ENCODE results near the gene GATA1. TPM values are rescaled to one million over a fixed set of nuclear protein-coding genes. Genes with fewer than 3 reads are reported as not detected.

Gene GATA1
- total and polyA plus RNA-seq, 5 donors from 2014 or later = 0.67 TPM; not detected in 4

- ATAC-seq (ENCODE audit: low read depth in 2 of 2) = no peak
- no peak for DNase-seq
- peaks cover 3% of the 10 kb centered on the region for H3K36me3 Mint-ChIP-seq
- Histone ChIP-seq H3K4me1 (ENCODE audit: control insufficient read depth, insufficient read depth, low read length, poor library complexity, severe bottlenecking) (peaks cover 4% of the 10 kb centered on the region), H3K27ac (ENCODE audit: insufficient read depth, low read length, poor library complexity, severe bottlenecking) (no peak overlapping the region), H3K36me3 (ENCODE audit: control insufficient read depth, insufficient read depth, low read length) (no peaks in the 10 kb centered on the region), H3K27me3 (ENCODE audit: control insufficient read depth, insufficient read depth, low read length) (no peaks in the 10 kb centered on the region), H3K4me3 (ENCODE audit: low read depth, low read length) (no peak overlapping the region), H3K9me3 (ENCODE audit: control insufficient read depth in 2 of 2, low read length in 2 of 2) (no peaks in the 10 kb centered on the region)
- no peaks in the 10 kb centered on the region for H3K27me3 Mint-ChIP-seq
- H3K4me3 Mint-ChIP-seq = no peak overlapping the region
- no peak overlapping the region for H3K27ac Mint-ChIP-seq
- H3K9me3 Mint-ChIP-seq = peaks cover 0 to 2% (median 0%) of the 10 kb centered on the region in 7 donors
- peaks cover 0 to 14% (median under 1%) of the 10 kb centered on the region in 4 donors for H3K4me1 Mint-ChIP-seq
These were observed 5.8 kb downstream of the GATA1 start for GRCh38 chrX:48792219-48792618.

- Mint-ChIP-seq H3K36me3 (peaks cover 3% of the 10 kb centered on the region), H3K4me1 (peaks cover 0 to 9% (median 0%) of the 10 kb centered on the region in 4 donors), H3K27ac (no peak overlapping the region), H3K9me3 (no peaks in the 10 kb centered on the region), H3K4me3 (no peak overlapping the region), H3K27me3 (no peaks in the 10 kb centered on the region)
- H3K9me3 ChIP-seq (ENCODE audit: control insufficient read depth in 2 of 2, low read length in 2 of 2) = no peaks in the 10 kb centered on the region
- H3K27me3 ChIP-seq (ENCODE audit: control insufficient read depth, insufficient read depth, low read length) = no peaks in the 10 kb centered on the region
- H3K27ac ChIP-seq (ENCODE audit: insufficient read depth, low read length, poor library complexity, severe bottlenecking) = no peak overlapping the region
- ATAC-seq (ENCODE audit: low read depth in 2 of 2) (no peak), DNase-seq (no peak)
- no peak overlapping the region for H3K4me3 ChIP-seq (ENCODE audit: low read depth, low read length)
- peaks cover 4% of the 10 kb centered on the region for H3K4me1 ChIP-seq (ENCODE audit: control insufficient read depth, insufficient read depth, low read length, poor library complexity, severe bottlenecking)
- no peaks in the 10 kb centered on the region for H3K36me3 ChIP-seq (ENCODE audit: control insufficient read depth, insufficient read depth, low read length)
These were observed 7.5 kb downstream of the GATA1 start for GRCh38 chrX:48793935-48794334.

GRCh38 chrX:48794340-48794910, 8.0 kb downstream of the GATA1 start:
- Mint-ChIP-seq H3K27me3 (no peaks in the 10 kb centered on the region), H3K4me3 (no peak overlapping the region), H3K36me3 (peaks cover 3% of the 10 kb centered on the region), H3K9me3 (no peaks in the 10 kb centered on the region), H3K4me1 (peaks cover 0 to 6% (median 0%) of the 10 kb centered on the region in 4 donors), H3K27ac (peak overlapping the region in 1 of 3 donors; percentile 53)
- Histone ChIP-seq H3K36me3 (ENCODE audit: control insufficient read depth, insufficient read depth, low read length) (no peaks in the 10 kb centered on the region), H3K27ac (ENCODE audit: insufficient read depth, low read length, poor library complexity, severe bottlenecking) (no peak overlapping the region), H3K4me1 (ENCODE audit: control insufficient read depth, insufficient read depth, low read length, poor library complexity, severe bottlenecking) (peaks cover 4% of the 10 kb centered on the region), H3K9me3 (ENCODE audit: control insufficient read depth in 2 of 2, low read length in 2 of 2) (no peaks in the 10 kb centered on the region), H3K4me3 (ENCODE audit: low read depth, low read length) (no peak overlapping the region), H3K27me3 (ENCODE audit: control insufficient read depth, insufficient read depth, low read length) (no peaks in the 10 kb centered on the region)
- no peak for ATAC-seq (ENCODE audit: low read depth in 2 of 2)
- DNase-seq = no peak

GRCh38 chrX:48794911-48795515, 8.6 kb downstream of the GATA1 start:
- peaks cover 3% of the 10 kb centered on the region for H3K36me3 Mint-ChIP-seq
- Histone ChIP-seq H3K36me3 (ENCODE audit: control insufficient read depth, insufficient read depth, low read length) (no peaks in the 10 kb centered on the region), H3K27me3 (ENCODE audit: control insufficient read depth, insufficient read depth, low read length) (no peaks in the 10 kb centered on the region), H3K27ac (ENCODE audit: insufficient read depth, low read length, poor library complexity, severe bottlenecking) (no peak overlapping the region), H3K4me3 (ENCODE audit: low read depth, low read length) (no peak overlapping the region), H3K4me1 (ENCODE audit: control insufficient read depth, insufficient read depth, low read length, poor library complexity, severe bottlenecking) (no peaks in the 10 kb centered on the region), H3K9me3 (ENCODE audit: control insufficient read depth in 2 of 2, low read length in 2 of 2) (no peaks in the 10 kb centered on the region)
- DNase-seq (no peak), ATAC-seq (ENCODE audit: low read depth in 2 of 2) (no peak)
- no peak overlapping the region for H3K27ac Mint-ChIP-seq
- H3K4me1 Mint-ChIP-seq = no peaks in the 10 kb centered on the region
- no peaks in the 10 kb centered on the region for H3K27me3 Mint-ChIP-seq
- no peaks in the 10 kb centered on the region for H3K9me3 Mint-ChIP-seq
- H3K4me3 Mint-ChIP-seq = no peak overlapping the region

GRCh38 chrX:48798318-48798717, 11.9 kb downstream of the GATA1 start:
- Histone ChIP-seq H3K27ac (ENCODE audit: insufficient read depth, low read length, poor library complexity, severe bottlenecking) (no peak overlapping the region), H3K4me3 (ENCODE audit: low read depth, low read length) (no peak overlapping the region), H3K27me3 (ENCODE audit: control insufficient read depth, insufficient read depth, low read length) (no peaks in the 10 kb centered on the region), H3K9me3 (ENCODE audit: control insufficient read depth in 2 of 2, low read length in 2 of 2) (no peaks in the 10 kb centered on the region), H3K36me3 (ENCODE audit: control insufficient read depth, insufficient read depth, low read length) (no peaks in the 10 kb centered on the region), H3K4me1 (ENCODE audit: control insufficient read depth, insufficient read depth, low read length, poor library complexity, severe bottlenecking) (no peaks in the 10 kb centered on the region)
- peaks cover 3% of the 10 kb centered on the region for H3K36me3 Mint-ChIP-seq
- ATAC-seq (ENCODE audit: low read depth in 2 of 2) (no peak), DNase-seq (no peak)
- no peak overlapping the region for H3K27ac Mint-ChIP-seq
- peaks cover 3 to 11% (median 5%) of the 10 kb centered on the region in 4 donors for H3K4me1 Mint-ChIP-seq
- H3K9me3 Mint-ChIP-seq = no peaks in the 10 kb centered on the region
- no peaks in the 10 kb centered on the region for H3K27me3 Mint-ChIP-seq
- H3K4me3 Mint-ChIP-seq = no peak overlapping the region

GRCh38 chrX:48800574-48801279, 14.3 kb downstream of the GATA1 start:
- Histone ChIP-seq H3K27ac (ENCODE audit: insufficient read depth, low read length, poor library complexity, severe bottlenecking) (peak overlapping the region; percentile 89), H3K27me3 (ENCODE audit: control insufficient read depth, insufficient read depth, low read length) (no peaks in the 10 kb centered on the region), H3K4me1 (ENCODE audit: control insufficient read depth, insufficient read depth, low read length, poor library complexity, severe bottlenecking) (no peaks in the 10 kb centered on the region), H3K9me3 (ENCODE audit: control insufficient read depth in 2 of 2, low read length in 2 of 2) (no peaks in the 10 kb centered on the region), H3K4me3 (ENCODE audit: low read depth, low read length) (peak overlapping the region; percentile 85), H3K36me3 (ENCODE audit: control insufficient read depth, insufficient read depth, low read length) (no peaks in the 10 kb centered on the region)
- peak overlapping the region; percentile 97 to 99 (median 99) for H3K27ac Mint-ChIP-seq
- peak in 1 of 3 donors; percentile 7 for DNase-seq
- peaks cover 5% of the 10 kb centered on the region for H3K36me3 Mint-ChIP-seq
- H3K4me3 Mint-ChIP-seq = peak overlapping the region; percentile 91 to 98 (median 95)
- no peaks in the 10 kb centered on the region for H3K27me3 Mint-ChIP-seq
- no peak for ATAC-seq (ENCODE audit: low read depth in 2 of 2)
- H3K9me3 Mint-ChIP-seq = no peaks in the 10 kb centered on the region
- H3K4me1 Mint-ChIP-seq = peaks cover 3 to 11% (median 7%) of the 10 kb centered on the region in 4 donors

- Histone ChIP-seq H3K4me1 (ENCODE audit: control insufficient read depth, insufficient read depth, low read length, poor library complexity, severe bottlenecking) (no peaks in the 10 kb centered on the region), H3K27ac (ENCODE audit: insufficient read depth, low read length, poor library complexity, severe bottlenecking) (peak within 1 kb of the TSS; percentile 93), H3K9me3 (ENCODE audit: control insufficient read depth in 2 of 2, low read length in 2 of 2) (no peaks in the 10 kb centered on the region), H3K4me3 (ENCODE audit: low read depth, low read length) (peak within 1 kb of the TSS; percentile 85), H3K36me3 (ENCODE audit: control insufficient read depth, insufficient read depth, low read length) (no peaks in the 10 kb centered on the region), H3K27me3 (ENCODE audit: control insufficient read depth, insufficient read depth, low read length) (no peaks in the 10 kb centered on the region)
- Mint-ChIP-seq H3K27ac (peak within 1 kb of the TSS; percentile 98 to 99 (median 99)), H3K36me3 (peaks cover 5% of the 10 kb centered on the region), H3K4me3 (peak within 1 kb of the TSS; percentile 91 to 98 (median 95)), H3K9me3 (no peaks in the 10 kb centered on the region), H3K4me1 (peaks cover 3 to 11% (median 7%) of the 10 kb centered on the region in 4 donors), H3K27me3 (no peaks in the 10 kb centered on the region)
- ATAC-seq (ENCODE audit: low read depth in 2 of 2) = peak; percentile 87 to 89
- peak; percentile 92 to 98 (median 95) for DNase-seq
These were observed 15.1 kb downstream of the GATA1 start, which contains the start of gene HDAC6 for GRCh38 chrX:48801280-48802088. TSS of gene HDAC6 (plus strand) at chrX:48802067. CDS start at chrX:48802693, 626 bp downstream.

Data from CD4-positive, CD25-positive, alpha-beta regulatory T cell (primary cell).